GM20000 (cell line): ENCODE data around the gene JAM3.
"Not testable (repeated sequence)": the region's sequence is repeated elsewhere in the genome, so short reads cannot be mapped to it uniquely, and the experiment has no call there.

Experiments
- DNase-seq: peaks from one replicate; pipeline ENCODE4 v3.0.0; 2012; ENCODE audit warnings: low spot score
- TF ChIP-seq, protein P1 (sequence below): IDR thresholded peaks from 2 replicates; pipeline ENCODE4 v1.5.1; 2012; ENCODE audit warnings: mild to moderate bottlenecking, control low read depth; ENCODE audit errors: extremely low read depth, missing control alignments

Gene JAM3

DNA sequence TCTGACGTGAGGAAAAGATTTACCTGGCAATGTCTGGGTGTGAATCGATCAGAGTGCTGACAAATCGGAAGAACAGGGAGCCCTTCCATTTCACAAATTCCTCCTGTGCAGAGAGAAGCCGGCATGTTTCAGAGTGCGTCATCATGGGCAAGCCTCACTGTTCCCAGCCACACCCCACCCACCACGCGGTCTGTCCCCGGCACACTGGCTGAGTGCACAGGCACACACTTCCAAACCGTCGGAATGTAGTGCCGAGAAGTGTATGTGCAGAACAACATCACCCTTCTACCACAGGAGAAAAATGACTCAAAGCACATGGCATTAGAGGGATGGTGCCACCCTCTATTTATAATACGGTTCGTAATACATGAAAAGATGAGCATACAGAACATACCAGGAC, 107.4 kb downstream of the JAM3 start:
- DNase-seq, result no peak
- TF ChIP-seq, protein P1, sequence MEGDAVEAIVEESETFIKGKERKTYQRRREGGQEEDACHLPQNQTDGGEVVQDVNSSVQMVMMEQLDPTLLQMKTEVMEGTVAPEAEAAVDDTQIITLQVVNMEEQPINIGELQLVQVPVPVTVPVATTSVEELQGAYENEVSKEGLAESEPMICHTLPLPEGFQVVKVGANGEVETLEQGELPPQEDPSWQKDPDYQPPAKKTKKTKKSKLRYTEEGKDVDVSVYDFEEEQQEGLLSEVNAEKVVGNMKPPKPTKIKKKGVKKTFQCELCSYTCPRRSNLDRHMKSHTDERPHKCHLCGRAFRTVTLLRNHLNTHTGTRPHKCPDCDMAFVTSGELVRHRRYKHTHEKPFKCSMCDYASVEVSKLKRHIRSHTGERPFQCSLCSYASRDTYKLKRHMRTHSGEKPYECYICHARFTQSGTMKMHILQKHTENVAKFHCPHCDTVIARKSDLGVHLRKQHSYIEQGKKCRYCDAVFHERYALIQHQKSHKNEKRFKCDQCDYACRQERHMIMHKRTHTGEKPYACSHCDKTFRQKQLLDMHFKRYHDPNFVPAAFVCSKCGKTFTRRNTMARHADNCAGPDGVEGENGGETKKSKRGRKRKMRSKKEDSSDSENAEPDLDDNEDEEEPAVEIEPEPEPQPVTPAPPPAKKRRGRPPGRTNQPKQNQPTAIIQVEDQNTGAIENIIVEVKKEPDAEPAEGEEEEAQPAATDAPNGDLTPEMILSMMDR, result no peak

DNA sequence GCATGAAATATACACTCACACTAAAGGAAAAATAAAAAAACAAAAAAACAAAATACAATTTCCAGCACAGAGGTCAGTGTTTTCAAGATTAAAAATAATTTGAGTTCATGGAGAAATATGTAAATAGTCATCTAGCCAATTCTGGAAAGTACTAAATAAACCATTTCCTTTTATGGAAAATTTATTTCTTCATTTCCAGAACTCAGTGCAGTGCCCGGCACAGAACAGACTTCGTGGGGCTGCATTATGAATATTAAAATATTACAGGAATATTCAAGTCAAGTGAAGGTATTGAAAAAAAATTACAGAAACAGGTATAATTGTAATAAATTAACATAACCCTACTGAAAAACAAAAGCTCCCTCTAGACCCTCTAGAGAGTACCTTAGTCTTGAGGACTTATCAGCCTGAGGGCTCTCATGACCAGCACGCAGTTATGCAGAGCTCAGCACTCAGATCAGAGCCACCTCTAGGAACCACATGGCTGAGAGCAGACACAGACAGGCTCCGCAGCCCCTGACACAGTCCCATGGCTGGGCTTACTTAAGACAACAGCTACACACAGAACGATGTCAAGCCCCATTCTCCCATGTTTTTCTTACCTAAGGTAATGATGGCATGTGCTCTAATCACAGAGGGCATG, 109.3 kb downstream of the JAM3 start:
- DNase-seq, result no peak
- TF ChIP-seq, protein P1, result no peak

DNA sequence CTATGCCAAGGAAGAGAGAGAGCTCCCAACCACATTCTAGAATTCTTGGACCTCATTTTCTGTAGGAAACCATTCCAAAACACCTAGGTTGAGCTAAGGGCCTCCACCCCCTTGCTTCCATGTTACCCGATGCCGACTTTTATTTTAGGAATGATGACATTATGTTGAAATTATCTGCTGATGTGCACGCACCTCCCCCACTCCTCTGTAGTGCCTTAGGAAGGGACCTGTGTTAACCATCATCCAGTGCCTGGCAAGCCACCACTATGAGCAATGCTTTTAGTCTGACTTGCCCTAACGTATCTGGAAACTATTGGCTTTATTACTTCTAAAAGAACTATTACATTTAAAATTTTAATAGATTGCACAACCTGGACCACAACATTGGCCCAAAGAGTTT, 112.8 kb downstream of the JAM3 start:
- TF ChIP-seq, protein P1, result no peak
- DNase-seq, result no peak

DNA sequence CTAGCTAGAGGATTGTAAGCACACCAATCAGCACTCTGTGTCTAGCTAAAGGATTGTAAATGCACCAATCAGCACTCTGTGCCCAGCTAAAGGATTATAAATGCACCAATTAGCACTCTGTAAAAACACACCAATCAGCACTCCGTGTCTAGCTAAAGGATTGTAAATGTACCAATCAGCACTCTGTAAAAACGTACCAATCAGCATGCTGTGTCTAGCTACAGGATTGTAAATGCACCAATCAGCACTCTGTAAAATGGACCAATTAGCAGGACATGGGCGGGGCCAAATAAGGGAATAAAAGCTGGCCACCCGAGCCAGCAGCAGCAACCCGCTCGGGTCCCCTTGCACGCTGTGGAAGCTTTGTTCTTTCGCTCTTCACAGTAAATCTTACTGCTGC, 119.2 kb downstream of the JAM3 start:
- DNase-seq, result not testable (repeated sequence)

DNA sequence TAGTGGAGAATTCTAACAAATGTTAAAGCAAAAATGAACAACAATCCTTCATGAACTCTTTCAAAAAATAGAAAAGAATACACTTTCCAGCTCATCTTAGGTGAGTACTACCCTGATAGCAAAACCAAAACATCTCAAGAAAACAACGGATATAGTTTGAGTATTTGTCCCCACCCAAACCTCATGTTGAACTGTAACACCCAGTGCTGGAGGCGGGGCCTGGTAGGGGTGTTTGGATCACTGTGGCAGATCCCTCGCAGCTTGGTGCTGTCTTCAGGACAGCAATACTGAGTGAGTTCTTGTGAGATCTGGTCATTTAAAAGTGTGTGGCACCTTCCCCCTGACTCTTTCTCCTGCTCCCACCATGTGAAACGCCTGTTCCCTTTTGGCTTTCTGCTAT, 127.9 kb downstream of the JAM3 start:
- TF ChIP-seq, protein P1, result no peak
- no peak for DNase-seq

DNA sequence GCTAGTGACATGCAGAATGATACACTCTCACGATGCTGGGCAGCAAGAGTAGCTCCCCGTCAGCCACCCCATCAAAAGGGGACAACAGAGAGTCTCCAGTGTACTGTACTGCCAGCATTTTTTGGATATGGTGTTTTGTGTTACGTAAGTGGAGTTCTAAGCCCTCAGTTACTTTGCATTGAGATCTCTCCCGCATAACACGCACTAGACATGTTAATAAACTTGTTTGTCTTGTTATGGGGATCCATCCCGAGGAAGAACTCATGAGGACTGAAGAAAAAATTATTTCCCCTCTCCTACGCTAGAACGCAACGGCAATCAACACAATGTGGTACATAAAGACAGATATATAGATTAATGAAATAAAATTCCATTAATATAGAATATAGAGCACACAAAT, 130.7 kb downstream of the JAM3 start:
- no peak for DNase-seq
- TF ChIP-seq, protein P1, result no peak

DNA sequence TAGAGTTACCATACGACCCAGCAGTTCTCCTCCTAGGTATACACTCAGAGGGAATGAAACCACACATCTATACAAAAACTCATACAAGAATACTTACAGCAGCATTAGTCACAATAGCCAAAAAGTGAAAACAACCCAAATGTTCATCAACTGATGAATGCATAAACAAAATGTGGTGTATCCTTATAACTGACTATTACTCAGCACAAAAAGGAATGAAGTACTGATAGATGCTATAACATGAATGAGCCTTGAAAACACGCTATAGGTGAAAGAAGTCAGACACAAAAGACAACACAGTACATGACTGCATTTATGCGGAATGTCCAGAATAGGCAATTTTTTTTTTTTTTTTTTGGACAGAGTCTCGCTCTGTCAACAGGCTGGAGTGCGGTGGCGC, 131.8 kb downstream of the JAM3 start:
- no peak for DNase-seq
- TF ChIP-seq, protein P1, result no peak
